OCI-LY7 (cell line): ENCODE results near the gene FAM107B. TPM values are rescaled to one million over a fixed set of nuclear protein-coding genes. Genes with fewer than 3 reads are reported as not detected.

Source experiments
- BruUV-seq: library from RNA; stranded (reverse); fragments of 400-500 nt; replicated peaks from 2 replicates; lab custom pipeline; 2021; lab: Mats Ljungman, UMichigan
- CTCF ChIA-PET: fragments of 300-600 bp; sonication (Branson Sonifier 250); formaldehyde crosslinking; loops from one replicate; lab custom pipeline; 2022; ENCODE audit warnings: antibody characterized with exemption; ENCODE audit not compliant: unreplicated experiment; lab: Charles Lee
- POLR2A ChIA-PET: fragments of 300-600 bp; sonication (Branson Sonifier 250); formaldehyde crosslinking; loops from one replicate; lab custom pipeline; 2022; ENCODE audit warnings: antibody characterized with exemption; lab: Charles Lee
- DNase-seq: peaks from one replicate; pipeline ENCODE4 v3.0.0-alpha.2; 2015; ENCODE audit warnings: low spot score
- H2AFZ ChIP-seq: fragments of 200-600 bp; sonication (generic), shearing (Covaris generic); 2 replicates; pipeline ENCODE4 v1.6.1; 2014; ENCODE audit warnings: mild to moderate bottlenecking, antibody characterized with exemption, low read length, moderate library complexity
- H3K27ac ChIP-seq: fragments of 200-600 bp; sonication (generic); 2 replicates; pipeline ENCODE4 v1.5.1; 2014; ENCODE audit warnings: mixed run types, low read depth, mild to moderate bottlenecking, moderate library complexity, low read length, inconsistent platforms; ENCODE audit not compliant: poor library complexity, severe bottlenecking
- H3K36me3 ChIP-seq: fragments of 200-600 bp; sonication (generic); 2 replicates; pipeline ENCODE4 v1.6.1; 2014; ENCODE audit warnings: mild to moderate bottlenecking, antibody characterized with exemption, low read length, moderate library complexity, mixed read lengths; ENCODE audit not compliant: insufficient read depth
- H3K4me1 ChIP-seq: fragments of 200-600 bp; sonication (generic); 2 replicates; pipeline ENCODE4 v1.5.1; 2014; ENCODE audit warnings: mild to moderate bottlenecking, low read length; ENCODE audit not compliant: insufficient read depth, poor library complexity, severe bottlenecking
- H3K4me2 ChIP-seq: fragments of 200-600 bp; sonication (generic); 2 replicates; pipeline ENCODE4 v1.6.1; 2014; ENCODE audit warnings: mild to moderate bottlenecking, low read length
- H3K4me3 ChIP-seq: fragments of 200-600 bp; sonication (generic); 2 replicates; pipeline ENCODE4 v1.5.1; 2014; ENCODE audit warnings: mild to moderate bottlenecking, low read depth, low read length; ENCODE audit not compliant: poor library complexity, severe bottlenecking
- H3K79me2 ChIP-seq: fragments of 200-600 bp; sonication (generic); 2 replicates; pipeline ENCODE4 v1.6.1; 2016; ENCODE audit warnings: low read depth, mild to moderate bottlenecking, low read length, moderate library complexity, mixed read lengths; ENCODE audit not compliant: insufficient read depth
- H3K9me2 ChIP-seq: fragments of 200-600 bp; sonication (generic); 2 replicates; pipeline ENCODE4 v1.6.1; 2016; ENCODE audit warnings: mild to moderate bottlenecking, low read length, mixed read lengths; ENCODE audit not compliant: insufficient read depth
- H3K9me3 ChIP-seq: fragments of 200-600 bp; sonication (generic); 2 replicates; pipeline ENCODE4 v1.6.1; 2014; ENCODE audit warnings: mild to moderate bottlenecking, mixed run types, low read length, mixed read lengths
- H4K20me1 ChIP-seq: fragments of 200-600 bp; sonication (generic); 2 replicates; pipeline ENCODE4 v1.6.1; 2014; ENCODE audit warnings: mild to moderate bottlenecking, antibody characterized with exemption, low read length, moderate library complexity, mixed read lengths; ENCODE audit not compliant: insufficient read depth
- CTCF ChIP-seq: fragments of 200-600 bp; sonication (generic); conservative IDR thresholded peaks from 2 replicates; pipeline ENCODE4 v1.5.1; 2014; ENCODE audit warnings: mild to moderate bottlenecking, antibody characterized with exemption, low read length, moderate library complexity, mixed read lengths
- EZH2phosphoT487 ChIP-seq: fragments of 200-600 bp; sonication (generic); IDR thresholded peaks from 2 replicates; pipeline ENCODE4 v1.6.1; 2018; ENCODE audit warnings: low read depth, borderline replicate concordance, mild to moderate bottlenecking, mixed run types, antibody characterized with exemption, low read length, moderate library complexity, mixed read lengths
- intact Hi-C: fragments of 100-400 bp; cut with micrococcal nuclease; formaldehyde crosslinking; loops from one replicate; pipeline ENCODE4 v1.10.0; 2022; ENCODE audit not compliant: unreplicated experiment
- total RNA-seq, 2 experiments: library from RNA; depleted of rRNA in 1 of 2; stranded (reverse); fragments of >200 nt in 1 of 2; shearing (Covaris generic) in 1 of 2; gene quantifications; 2 replicates each; pipeline ENCODE4 v1.2.3, GENCODE V29; 2014 to 2022

Gene FAM107B
- total RNA-seq, 2 experiments from 2014 or later = 114 to 398 TPM

- intact Hi-C loops = no loop called here
- no peak for DNase-seq
- TF ChIP-seq EZH2phosphoT487 (no peak), CTCF (0 out of 2 replicates have a peak, but pooled peaks have one; percentile 31)
- no peak overlapping the region for H3K4me2 ChIP-seq
- ChIA-PET POLR2A (interaction anchor here (0.5 to 1.6 kb wide), 8 partner anchors 11 to 622 kb away, joined by 3 to 6 read pairs (median 3); partner anchors contain the start of genes CDNF, HSPA14 and MSANTD7), CTCF (interaction anchor here (0.6 kb wide), 1 partner anchor 295 kb away, joined by 4 read pairs; the partner anchor contains the start of gene CDNF)
- H3K4me1 ChIP-seq = peaks cover 42% of the 10 kb centered on the region
- H3K79me2 ChIP-seq = peaks cover 90% of the 10 kb centered on the region
- H2AFZ ChIP-seq = no peak overlapping the region
- peaks cover 27% of the 10 kb centered on the region; the same call in 1 of the 2 replicates for H4K20me1 ChIP-seq
- peaks cover 91% of the 10 kb centered on the region for H3K36me3 ChIP-seq
- no peaks in the 10 kb centered on the region for H3K9me2 ChIP-seq
- no peak overlapping the region for H3K4me3 ChIP-seq
- H3K27ac ChIP-seq = peak overlapping the region; percentile 11
- H3K9me3 ChIP-seq = no peaks in the 10 kb centered on the region
- no TSS peak for BruUV-seq
Observed at GRCh38 chr10:14543046-14543903, 231.4 kb downstream of the FAM107B start.

- Histone ChIP-seq H3K9me3 (no peaks in the 10 kb centered on the region), H3K4me1 (peaks cover 24% of the 10 kb centered on the region), H2AFZ (no peak overlapping the region), H3K9me2 (no peaks in the 10 kb centered on the region), H3K36me3 (peaks cover 91% of the 10 kb centered on the region), H4K20me1 (peaks cover 23% of the 10 kb centered on the region; the same call in 1 of the 2 replicates), H3K4me3 (no peak overlapping the region), H3K4me2 (no peak overlapping the region), H3K27ac (no peak overlapping the region), H3K79me2 (peaks cover 91% of the 10 kb centered on the region)
- ChIA-PET POLR2A (interaction anchor here (0.7 to 1.7 kb wide), 2 partner anchors 14 to 19 kb away, joined by 3 read pairs; no protein-coding TSS in a partner anchor), CTCF (interaction anchor here (1.4 kb wide), 1 partner anchor 297 kb away, joined by 4 read pairs; the partner anchor contains the start of genes CDNF, HSPA14 and MSANTD7)
- TF ChIP-seq CTCF (no peak), EZH2phosphoT487 (no peak)
- no TSS peak for BruUV-seq
- intact Hi-C loops = no loop called here
- DNase-seq = no peak
Observed at GRCh38 chr10:14541379-14541778, 233.3 kb downstream of the FAM107B start.
